Caco-2 (cell line): ENCODE data around the gene RALGAPA2. TPM values are rescaled to one million over a fixed set of nuclear protein-coding genes. Genes with fewer than 3 reads are reported as not detected.

ENCODE experiments used
- BruUV-seq: library from RNA; stranded (reverse); fragments of 400-500 nt; replicated peaks from 2 replicates; lab custom pipeline; 2021; lab: Mats Ljungman, UMichigan
- CTCF ChIA-PET: fragments of 300-600 bp; sonication (Branson Sonifier 250); formaldehyde crosslinking; loops from one replicate; lab custom pipeline; 2022; ENCODE audit warnings: antibody characterized with exemption; lab: Charles Lee
- POLR2A ChIA-PET: fragments of 300-600 bp; sonication (Branson Sonifier 250); formaldehyde crosslinking; loops from one replicate; lab custom pipeline; 2022; ENCODE audit warnings: antibody characterized with exemption; lab: Charles Lee
- DNase-seq, 2 experiments: peaks; one replicate each; pipeline versions ENCODE4 v3.0.0 to v3.0.0-alpha.2; 2020 to 2022
- H3K27me3 ChIP-seq: replicated peaks from 2 replicates; pipeline ENCODE4 v1.6.0; 2011; ENCODE audit warnings: low read length; ENCODE audit not compliant: control insufficient read depth, insufficient read depth
- H3K36me3 ChIP-seq: 2 replicates; pipeline ENCODE4 v1.5.1; 2011; ENCODE audit warnings: low read length; ENCODE audit not compliant: control insufficient read depth, insufficient read depth
- H3K4me1 ChIP-seq: fragments of 250-450 bp; sonication (Bioruptor Pico); 2 replicates; pipeline ENCODE4 v1.5.1; 2020; ENCODE audit warnings: mild to moderate bottlenecking
- H3K4me3 ChIP-seq: 2 replicates; pipeline ENCODE4 v1.5.1; 2011; ENCODE audit warnings: low read depth, mild to moderate bottlenecking, control low read depth, low read length
- H3K9me3 ChIP-seq: fragments of 250-450 bp; sonication (Bioruptor Pico); 2 replicates; pipeline ENCODE4 v1.5.1; 2020; ENCODE audit warnings: mild to moderate bottlenecking, moderate library complexity
- H3K27ac Mint-ChIP-seq: one replicate; pipeline ENCODE4 v1.8.0; 2022; ENCODE audit warnings: mixed read lengths; ENCODE audit not compliant: unreplicated experiment
- H3K27me3 Mint-ChIP-seq: one replicate; pipeline ENCODE4 v1.8.0; 2022; ENCODE audit warnings: mixed read lengths; ENCODE audit not compliant: insufficient read depth, unreplicated experiment
- H3K36me3 Mint-ChIP-seq: one replicate; pipeline ENCODE4 v1.8.0; 2022; ENCODE audit warnings: mild to moderate bottlenecking, mixed read lengths; ENCODE audit not compliant: insufficient read depth, unreplicated experiment
- H3K4me1 Mint-ChIP-seq: one replicate; pipeline ENCODE4 v1.8.0; 2022; ENCODE audit warnings: low read depth, mixed read lengths; ENCODE audit not compliant: unreplicated experiment
- H3K4me3 Mint-ChIP-seq: one replicate; pipeline ENCODE4 v1.8.0; 2022; ENCODE audit warnings: mild to moderate bottlenecking, moderate library complexity, mixed read lengths; ENCODE audit not compliant: unreplicated experiment
- H3K9me3 Mint-ChIP-seq: one replicate; pipeline ENCODE4 v1.8.0; 2022; ENCODE audit warnings: mixed read lengths; ENCODE audit not compliant: unreplicated experiment
- CTCF ChIP-seq, 2 experiments: fragments of 200-600 bp in 1 of 2; IDR thresholded peaks; 1 replicate in 1 of 2; 2 replicates in 1 of 2; pipeline versions ENCODE4 v1.5.1 to v1.8.0; 2011 to 2022; ENCODE audit warnings: antibody characterized with exemption in 1 of 2, control low read depth in 1 of 2, inconsistent platforms in 1 of 2, low read depth in 1 of 2, low read length in 1 of 2, mild to moderate bottlenecking in 1 of 2, moderate library complexity in 1 of 2; ENCODE audit not compliant: insufficient read depth in 1 of 2, severe bottlenecking in 1 of 2, unreplicated experiment in 1 of 2
- intact Hi-C: fragments of 100-400 bp; cut with micrococcal nuclease; formaldehyde crosslinking; loops from one replicate; pipeline ENCODE4 v1.10.0; 2022; ENCODE audit not compliant: unreplicated experiment
- total RNA-seq: library from RNA; stranded (reverse); gene quantifications from 2 replicates; pipeline ENCODE4 v1.2.3, GENCODE V29; 2022

Gene RALGAPA2
- total RNA-seq, 1 experiment from 2014 or later = 17.3 TPM

GRCh38 chr20:20456741-20457140, 255.7 kb downstream of the RALGAPA2 start:
- no peaks in the 10 kb centered on the region for H3K4me1 ChIP-seq
- no TSS peak for BruUV-seq
- TF ChIP-seq CTCF (IDR thresholded peaks at IDR 0.05; ENCODE audit: insufficient read depth in 1 of 2, low read depth in 1 of 2, low read length in 1 of 2, severe bottlenecking in 1 of 2, unreplicated experiment in 1 of 2) = no peak
- intact Hi-C loops = no loop called here
- H3K27me3 ChIP-seq = no peaks in the 10 kb centered on the region
- ChIA-PET POLR2A (no interaction called here), CTCF (no interaction called here)
- Mint-ChIP-seq H3K27ac (no peak overlapping the region), H3K9me3 (no peaks in the 10 kb centered on the region), H3K4me3 (no peak overlapping the region), H3K36me3 (no peaks in the 10 kb centered on the region), H3K4me1 (no peaks in the 10 kb centered on the region), H3K27me3 (no peaks in the 10 kb centered on the region)
- H3K36me3 ChIP-seq = no peaks in the 10 kb centered on the region
- no peak for DNase-seq
- no peaks in the 10 kb centered on the region for H3K9me3 ChIP-seq
- H3K4me3 ChIP-seq = no peak overlapping the region

- H3K36me3 Mint-ChIP-seq = no peaks in the 10 kb centered on the region
- no peak overlapping the region for H3K4me3 Mint-ChIP-seq
- no peak for DNase-seq
- H3K9me3 Mint-ChIP-seq = no peaks in the 10 kb centered on the region
- ChIA-PET POLR2A (no interaction called here), CTCF (no interaction called here)
- no peaks in the 10 kb centered on the region for H3K27me3 Mint-ChIP-seq
- Histone ChIP-seq H3K4me1 (no peaks in the 10 kb centered on the region), H3K9me3 (no peaks in the 10 kb centered on the region), H3K27me3 (no peaks in the 10 kb centered on the region), H3K4me3 (no peak overlapping the region), H3K36me3 (no peaks in the 10 kb centered on the region)
- intact Hi-C loops = no loop called here
- BruUV-seq = no TSS peak
- H3K4me1 Mint-ChIP-seq = no peaks in the 10 kb centered on the region
- no peak for TF ChIP-seq CTCF (IDR thresholded peaks at IDR 0.05; ENCODE audit: insufficient read depth in 1 of 2, low read depth in 1 of 2, low read length in 1 of 2, severe bottlenecking in 1 of 2, unreplicated experiment in 1 of 2)
- no peak overlapping the region for H3K27ac Mint-ChIP-seq
Measured at GRCh38 chr20:20455926-20456325, 256.5 kb downstream of the RALGAPA2 start.

GRCh38 chr20:20454850-20455627, 257.4 kb downstream of the RALGAPA2 start:
- Histone ChIP-seq H3K9me3 (no peaks in the 10 kb centered on the region), H3K27me3 (no peaks in the 10 kb centered on the region), H3K4me3 (no peak overlapping the region), H3K4me1 (no peaks in the 10 kb centered on the region), H3K36me3 (no peaks in the 10 kb centered on the region)
- ChIA-PET CTCF (no interaction called here), POLR2A (no interaction called here)
- no TSS peak for BruUV-seq
- no peak for DNase-seq
- no peaks in the 10 kb centered on the region for H3K9me3 Mint-ChIP-seq
- no peak for TF ChIP-seq CTCF (IDR thresholded peaks at IDR 0.05; ENCODE audit: insufficient read depth in 1 of 2, low read depth in 1 of 2, low read length in 1 of 2, severe bottlenecking in 1 of 2, unreplicated experiment in 1 of 2)
- no peaks in the 10 kb centered on the region for H3K36me3 Mint-ChIP-seq
- no peak overlapping the region for H3K4me3 Mint-ChIP-seq
- H3K27me3 Mint-ChIP-seq = no peaks in the 10 kb centered on the region
- intact Hi-C loops = no loop called here
- H3K4me1 Mint-ChIP-seq = no peaks in the 10 kb centered on the region
- no peak overlapping the region for H3K27ac Mint-ChIP-seq
